Gastrocnemius medialis (tissue), 4 donors: ENCODE data around the gene PATZ1. TPM values are rescaled to one million over a fixed set of nuclear protein-coding genes. Genes with fewer than 3 reads are reported as not detected.

Experiments used
- ATAC-seq, 2 donors: fragments of 150-250 bp; one replicate each; pipeline ENCODE4 v1.9.1; 2016
- DNase-seq, 2 donors: peaks; one replicate each; pipeline ENCODE4 v3.0.0-alpha.2; 2019
- H3K27ac ChIP-seq, 4 donors: fragments of 200-600 bp; sonication (generic); 1 replicate in 1 of 4; 2 replicates in 3 of 4; pipeline ENCODE4 v1.5.1; 2016 to 2018; ENCODE audit warnings: mild to moderate bottlenecking in 2 of 4, moderate library complexity in 1 of 4
- H3K27me3 ChIP-seq, 3 donors: fragments of 200-600 bp; sonication (generic) in 2 of 3; 1 replicate in 1 of 3; 2 replicates in 2 of 3; pipeline versions ENCODE4 v1.5.1 to v1.6.0; 2016 to 2019; ENCODE audit warnings: mild to moderate bottlenecking in 1 of 3, moderate library complexity in 1 of 3
- H3K36me3 ChIP-seq, 2 donors: fragments of 200-600 bp; sonication (generic) in 1 of 2; one replicate each; pipeline ENCODE4 v1.5.1; 2017 to 2018
- H3K4me1 ChIP-seq, 2 donors: fragments of 200-600 bp; sonication (generic) in 1 of 2; one replicate each; pipeline ENCODE4 v1.5.1; 2016 to 2017; ENCODE audit warnings: mild to moderate bottlenecking in 2 of 2
- H3K4me3 ChIP-seq, 4 donors: fragments of 200-600 bp; sonication (generic) in 3 of 4; 1 replicate in 1 of 4; 2 replicates in 3 of 4; pipeline ENCODE4 v1.5.1; 2016 to 2019; ENCODE audit warnings: mild to moderate bottlenecking in 2 of 4
- H3K9me3 ChIP-seq, 3 donors: fragments of 200-600 bp; sonication (generic) in 2 of 3; 1 replicate in 1 of 3; 2 replicates in 2 of 3; pipeline ENCODE4 v1.5.1; 2016 to 2019
- POLR2A ChIP-seq, 2 donors: fragments of 450-650 bp; IDR thresholded peaks; one replicate each; pipeline ENCODE4 v1.6.1; 2017; ENCODE audit warnings: antibody characterized with exemption in 2 of 2, mild to moderate bottlenecking in 2 of 2, moderate library complexity in 2 of 2
- in situ Hi-C, 4 donors: fragments of 200-750 bp; cut with MboI; loops; one replicate each; pipeline versions ENCODE4 v1.15.0 to v1.8.0; 2017; ENCODE audit warnings: low sequenced_read_pairs in 4 of 4
- intact Hi-C: fragments of 100-400 bp; cut with DNase I; formaldehyde crosslinking; loops from one replicate; pipeline ENCODE4 v1.15.1; 2023; ENCODE audit warnings: low total_unique reads
- total RNA-seq, 4 donors: library from RNA; depleted of rRNA; stranded (reverse); fragments of >200 nt; gene quantifications; one replicate each; pipeline versions ENCODE4 v1.1.0 to v1.2.3, GENCODE V29; 2016
- TF ChIP-seq, protein P1 (sequence below), 5 experiments: fragments of 450-650 bp in 3 of 5; fragments of 200-600 bp in 2 of 5; sonication (generic) in 2 of 5; IDR thresholded peaks in 4 of 5; conservative IDR thresholded peaks in 1 of 5; 1 replicate in 4 of 5; 2 replicates in 1 of 5; pipeline ENCODE4 v1.5.1; 2016 to 2019; ENCODE audit warnings: antibody characterized with exemption in 5 of 5, mild to moderate bottlenecking in 3 of 5, moderate library complexity in 3 of 5

The PATZ1 gene
- total RNA-seq, 4 donors from 2014 or later = 8.4 to 11.5 (median 9.2) TPM

GRCh38 chr22:31286360-31287255, 59.5 kb downstream of the PATZ1 start:
- Histone ChIP-seq H3K4me3 (no peak overlapping the region), H3K27ac (peak overlapping the region in 3 of 4 donors; percentile 3 to 29 (median 14)), H3K27me3 (no peaks in the 10 kb centered on the region), H3K4me1 (peaks cover 18 to 22% of the 10 kb centered on the region in 2 donors), H3K36me3 (peaks cover 0 to 76% of the 10 kb centered on the region in 2 donors), H3K9me3 (no peaks in the 10 kb centered on the region)
- no peak for TF ChIP-seq POLR2A (IDR thresholded peaks at IDR 0.05)
- TF ChIP-seq, protein P1, sequence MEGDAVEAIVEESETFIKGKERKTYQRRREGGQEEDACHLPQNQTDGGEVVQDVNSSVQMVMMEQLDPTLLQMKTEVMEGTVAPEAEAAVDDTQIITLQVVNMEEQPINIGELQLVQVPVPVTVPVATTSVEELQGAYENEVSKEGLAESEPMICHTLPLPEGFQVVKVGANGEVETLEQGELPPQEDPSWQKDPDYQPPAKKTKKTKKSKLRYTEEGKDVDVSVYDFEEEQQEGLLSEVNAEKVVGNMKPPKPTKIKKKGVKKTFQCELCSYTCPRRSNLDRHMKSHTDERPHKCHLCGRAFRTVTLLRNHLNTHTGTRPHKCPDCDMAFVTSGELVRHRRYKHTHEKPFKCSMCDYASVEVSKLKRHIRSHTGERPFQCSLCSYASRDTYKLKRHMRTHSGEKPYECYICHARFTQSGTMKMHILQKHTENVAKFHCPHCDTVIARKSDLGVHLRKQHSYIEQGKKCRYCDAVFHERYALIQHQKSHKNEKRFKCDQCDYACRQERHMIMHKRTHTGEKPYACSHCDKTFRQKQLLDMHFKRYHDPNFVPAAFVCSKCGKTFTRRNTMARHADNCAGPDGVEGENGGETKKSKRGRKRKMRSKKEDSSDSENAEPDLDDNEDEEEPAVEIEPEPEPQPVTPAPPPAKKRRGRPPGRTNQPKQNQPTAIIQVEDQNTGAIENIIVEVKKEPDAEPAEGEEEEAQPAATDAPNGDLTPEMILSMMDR (IDR thresholded peaks at IDR 0.05 in 4 of 5, conservative IDR thresholded peaks at IDR 0.05 in 1 of 5) = no peak
- DNase-seq = peak in 1 of 2 donors; percentile 26
- intact Hi-C loops = no loop called here
- in situ Hi-C loops = no loop called here
- no peak for ATAC-seq

DNA sequence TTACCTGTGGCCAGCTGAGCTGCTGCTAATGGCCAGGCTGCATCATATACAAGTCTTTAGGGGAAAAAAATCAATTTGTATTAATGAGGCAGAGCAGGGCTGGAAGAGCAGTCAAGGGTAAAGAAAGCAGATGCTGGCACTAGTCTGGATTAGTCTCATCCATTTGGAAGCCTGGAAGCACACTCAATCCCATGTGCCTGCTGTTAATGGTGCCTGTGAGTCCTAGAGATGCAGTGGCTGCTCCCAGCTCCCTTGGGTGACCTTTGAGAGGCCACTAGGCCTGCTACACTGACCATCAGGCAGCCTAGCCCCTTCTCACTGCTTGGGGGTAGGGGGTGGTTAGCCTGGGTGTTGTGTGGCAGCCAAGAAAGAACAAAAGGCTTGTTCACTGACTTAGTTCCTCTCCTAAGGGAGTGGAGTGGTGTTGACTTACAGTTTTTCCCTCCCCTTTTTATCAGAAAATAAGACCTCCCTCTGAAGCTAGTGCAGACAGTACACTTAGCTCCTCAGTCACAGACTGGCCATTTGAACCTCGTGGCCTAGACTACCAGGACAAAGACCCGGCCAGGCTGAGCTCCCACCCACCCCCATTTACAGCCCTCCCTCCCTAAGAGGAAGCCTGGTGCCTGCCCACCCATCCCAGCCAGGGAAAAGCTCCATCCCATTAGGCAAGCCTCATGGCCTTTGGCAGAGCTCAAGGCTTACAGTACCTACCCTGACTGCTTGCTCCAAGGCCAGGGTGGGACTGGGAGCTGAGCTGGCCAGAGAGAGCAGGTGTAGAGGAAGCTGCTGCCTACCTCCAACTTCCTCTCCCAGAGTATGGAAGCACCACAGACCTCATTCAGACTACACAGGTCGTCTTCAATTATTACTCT, 61.6 kb downstream of the PATZ1 start:
- no peak for DNase-seq
- H3K27me3 ChIP-seq = no peaks in the 10 kb centered on the region
- H3K27ac ChIP-seq = peak overlapping the region in 3 of 4 donors; percentile 10 to 29 (median 28)
- H3K36me3 ChIP-seq = peaks cover 0 to 94% of the 10 kb centered on the region in 2 donors
- H3K9me3 ChIP-seq = no peaks in the 10 kb centered on the region
- no peak overlapping the region for H3K4me3 ChIP-seq
- in situ Hi-C loops = no loop called here
- H3K4me1 ChIP-seq = peaks cover 11 to 15% of the 10 kb centered on the region in 2 donors
- ATAC-seq = no peak
- intact Hi-C loops = no loop called here
- TF ChIP-seq, protein P1 (IDR thresholded peaks at IDR 0.05 in 4 of 5, conservative IDR thresholded peaks at IDR 0.05 in 1 of 5) = no peak
- TF ChIP-seq POLR2A (IDR thresholded peaks at IDR 0.05) = no peak

DNA sequence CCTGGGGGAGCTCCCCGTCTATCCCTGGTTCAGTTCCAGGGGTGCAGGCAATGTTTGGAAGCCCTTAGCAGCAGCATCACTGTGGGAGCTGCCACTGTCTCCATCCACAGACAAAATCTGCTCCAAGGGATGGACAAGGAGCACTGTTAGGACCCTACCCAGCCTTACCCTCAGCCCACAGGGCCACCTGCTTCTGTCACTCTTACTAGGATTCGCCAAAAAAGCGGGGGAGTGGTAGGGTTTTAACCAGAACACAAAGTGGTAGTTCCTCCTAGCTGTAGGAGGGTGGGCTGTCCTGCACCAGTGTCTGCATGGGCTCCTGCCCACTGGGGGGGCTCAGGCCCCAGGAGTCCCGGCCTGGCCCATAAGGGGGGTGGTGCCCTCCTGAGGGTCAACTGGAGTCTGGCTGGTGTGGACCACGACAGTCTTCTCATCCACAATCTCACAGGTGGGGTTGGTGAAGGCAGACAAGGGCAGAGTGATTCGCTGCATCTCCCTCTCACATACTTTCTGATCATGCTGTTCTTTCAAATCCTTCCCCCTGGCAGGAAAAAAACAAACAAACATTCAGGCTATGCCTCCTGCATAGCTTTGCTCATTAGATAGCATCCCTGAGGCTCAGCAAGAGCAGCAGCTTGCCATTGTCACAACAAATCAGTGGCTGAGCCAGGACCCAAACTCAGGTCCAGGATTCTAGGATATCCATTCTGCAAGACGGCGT, 63.2 kb downstream of the PATZ1 start:
- Histone ChIP-seq H3K9me3 (no peaks in the 10 kb centered on the region), H3K27ac (no peak overlapping the region), H3K36me3 (peaks cover 0 to 80% of the 10 kb centered on the region in 2 donors), H3K27me3 (no peaks in the 10 kb centered on the region), H3K4me1 (no peaks in the 10 kb centered on the region), H3K4me3 (no peak overlapping the region)
- no peak for TF ChIP-seq POLR2A (IDR thresholded peaks at IDR 0.05)
- DNase-seq (no peak), ATAC-seq (no peak)
- intact Hi-C loops = no loop called here
- in situ Hi-C loops = no loop called here

GRCh38 chr22:31281733-31282132, 64.4 kb downstream of the PATZ1 start:
- H3K4me3 ChIP-seq = no peak overlapping the region
- no peaks in the 10 kb centered on the region for H3K9me3 ChIP-seq
- no peak for DNase-seq
- no peaks in the 10 kb centered on the region for H3K27me3 ChIP-seq
- TF ChIP-seq, protein P1 (IDR thresholded peaks at IDR 0.05 in 4 of 5, conservative IDR thresholded peaks at IDR 0.05 in 1 of 5) = no peak
- no peak for TF ChIP-seq POLR2A (IDR thresholded peaks at IDR 0.05)
- no peak for ATAC-seq
- intact Hi-C loops (no loop called here), in situ Hi-C loops (no loop called here)
- peaks cover 0 to 69% of the 10 kb centered on the region in 2 donors for H3K36me3 ChIP-seq
- peak overlapping the region in 2 of 4 donors; percentile 20 for H3K27ac ChIP-seq
- no peaks in the 10 kb centered on the region for H3K4me1 ChIP-seq
